ENCODE results near the gene RER1.
A peak's percentile ranks its signal among the peaks of the same experiment; 100 is the strongest.

The RER1 gene

GRCh38 chr1:2375246-2375922 is 16.3 kb upstream of the RER1 start:
- no peak for DNase-seq (ENCODE audit: low spot score in 2 of 2)
- Mint-ChIP-seq H3K27ac (ENCODE audit: low read depth) (no peak overlapping the region), H3K4me1 (no peaks in the 10 kb centered on the region), H3K36me3 (ENCODE audit: insufficient read depth) (no peaks in the 10 kb centered on the region), H3K4me3 (no peak overlapping the region), H3K9me3 (no peaks in the 10 kb centered on the region), H3K27me3 (no peaks in the 10 kb centered on the region)
- no peak for ATAC-seq (replicated peaks; ENCODE audit: extremely low read depth, poor library complexity, severe bottlenecking)

- no peak overlapping the region for H3K27ac Mint-ChIP-seq (ENCODE audit: low read depth)
- H3K4me1 Mint-ChIP-seq = no peaks in the 10 kb centered on the region
- no peaks in the 10 kb centered on the region for H3K9me3 Mint-ChIP-seq
- no peaks in the 10 kb centered on the region for H3K27me3 Mint-ChIP-seq
- ATAC-seq (replicated peaks; ENCODE audit: extremely low read depth, poor library complexity, severe bottlenecking) (no peak), DNase-seq (ENCODE audit: low spot score in 2 of 2) (no peak)
- H3K4me3 Mint-ChIP-seq = no peak overlapping the region
- H3K36me3 Mint-ChIP-seq (ENCODE audit: insufficient read depth) = no peaks in the 10 kb centered on the region
These were observed 15.7 kb upstream of the RER1 start for GRCh38 chr1:2375923-2376260.

- H3K4me1 Mint-ChIP-seq = no peaks in the 10 kb centered on the region
- no peaks in the 10 kb centered on the region for H3K27me3 Mint-ChIP-seq
- DNase-seq (ENCODE audit: low spot score in 2 of 2) (no peak), ATAC-seq (replicated peaks; ENCODE audit: extremely low read depth, poor library complexity, severe bottlenecking) (no peak)
- no peaks in the 10 kb centered on the region for H3K36me3 Mint-ChIP-seq (ENCODE audit: insufficient read depth)
- no peaks in the 10 kb centered on the region for H3K9me3 Mint-ChIP-seq
- H3K4me3 Mint-ChIP-seq = no peak overlapping the region
- H3K27ac Mint-ChIP-seq (ENCODE audit: low read depth) = no peak overlapping the region
These were observed 15.3 kb upstream of the RER1 start for GRCh38 chr1:2376261-2376741.

GRCh38 chr1:2376931-2377672 is 14.5 kb upstream of the RER1 start:
- no peaks in the 10 kb centered on the region for H3K36me3 Mint-ChIP-seq (ENCODE audit: insufficient read depth)
- no peaks in the 10 kb centered on the region for H3K4me1 Mint-ChIP-seq
- DNase-seq (ENCODE audit: low spot score in 2 of 2) (no peak), ATAC-seq (replicated peaks; ENCODE audit: extremely low read depth, poor library complexity, severe bottlenecking) (no peak)
- no peaks in the 10 kb centered on the region for H3K9me3 Mint-ChIP-seq
- no peak overlapping the region for H3K27ac Mint-ChIP-seq (ENCODE audit: low read depth)
- no peaks in the 10 kb centered on the region for H3K27me3 Mint-ChIP-seq
- H3K4me3 Mint-ChIP-seq = no peak overlapping the region

GRCh38 chr1:2377751-2378440 is 13.7 kb upstream of the RER1 start:
- Mint-ChIP-seq H3K9me3 (no peaks in the 10 kb centered on the region), H3K4me1 (no peaks in the 10 kb centered on the region), H3K36me3 (ENCODE audit: insufficient read depth) (no peaks in the 10 kb centered on the region), H3K4me3 (no peak overlapping the region), H3K27me3 (no peaks in the 10 kb centered on the region), H3K27ac (ENCODE audit: low read depth) (no peak overlapping the region)
- DNase-seq (ENCODE audit: low spot score in 2 of 2) (no peak), ATAC-seq (replicated peaks; ENCODE audit: extremely low read depth, poor library complexity, severe bottlenecking) (no peak)

GRCh38 chr1:2378441-2378851 is 13.2 kb upstream of the RER1 start:
- Mint-ChIP-seq H3K27ac (ENCODE audit: low read depth) (no peak overlapping the region), H3K36me3 (ENCODE audit: insufficient read depth) (no peaks in the 10 kb centered on the region), H3K9me3 (no peaks in the 10 kb centered on the region), H3K4me3 (no peak overlapping the region), H3K27me3 (no peaks in the 10 kb centered on the region), H3K4me1 (no peaks in the 10 kb centered on the region)
- ATAC-seq (replicated peaks; ENCODE audit: extremely low read depth, poor library complexity, severe bottlenecking) = no peak
- DNase-seq (ENCODE audit: low spot score in 2 of 2) = no peak

- H3K36me3 Mint-ChIP-seq (ENCODE audit: insufficient read depth) = no peaks in the 10 kb centered on the region
- H3K27ac Mint-ChIP-seq (ENCODE audit: low read depth) = no peak overlapping the region
- no peaks in the 10 kb centered on the region for H3K9me3 Mint-ChIP-seq
- H3K27me3 Mint-ChIP-seq = no peaks in the 10 kb centered on the region
- ATAC-seq (replicated peaks; ENCODE audit: extremely low read depth, poor library complexity, severe bottlenecking) (no peak), DNase-seq (ENCODE audit: low spot score in 2 of 2) (no peak)
- no peak overlapping the region for H3K4me3 Mint-ChIP-seq
- H3K4me1 Mint-ChIP-seq = no peaks in the 10 kb centered on the region
These were observed 12.5 kb upstream of the RER1 start for GRCh38 chr1:2378956-2379732.

GRCh38 chr1:2379733-2380404 is 11.8 kb upstream of the RER1 start:
- Mint-ChIP-seq H3K36me3 (ENCODE audit: insufficient read depth) (no peaks in the 10 kb centered on the region), H3K4me1 (no peaks in the 10 kb centered on the region), H3K4me3 (no peak overlapping the region), H3K9me3 (no peaks in the 10 kb centered on the region), H3K27ac (ENCODE audit: low read depth) (no peak overlapping the region), H3K27me3 (no peaks in the 10 kb centered on the region)
- ATAC-seq (replicated peaks; ENCODE audit: extremely low read depth, poor library complexity, severe bottlenecking) (no peak), DNase-seq (ENCODE audit: low spot score in 2 of 2) (no peak)

GRCh38 chr1:2380816-2381591 is 10.6 kb upstream of the RER1 start:
- no peak for ATAC-seq (replicated peaks; ENCODE audit: extremely low read depth, poor library complexity, severe bottlenecking)
- no peak overlapping the region for H3K27ac Mint-ChIP-seq (ENCODE audit: low read depth)
- no peaks in the 10 kb centered on the region for H3K9me3 Mint-ChIP-seq
- H3K36me3 Mint-ChIP-seq (ENCODE audit: insufficient read depth) = no peaks in the 10 kb centered on the region
- H3K4me1 Mint-ChIP-seq = no peaks in the 10 kb centered on the region
- H3K27me3 Mint-ChIP-seq = no peaks in the 10 kb centered on the region
- H3K4me3 Mint-ChIP-seq = no peak overlapping the region
- DNase-seq (ENCODE audit: low spot score in 2 of 2) = no peak

GRCh38 chr1:2381741-2382620 is 9.7 kb upstream of the RER1 start:
- H3K27me3 Mint-ChIP-seq = no peaks in the 10 kb centered on the region
- no peaks in the 10 kb centered on the region for H3K36me3 Mint-ChIP-seq (ENCODE audit: insufficient read depth)
- H3K27ac Mint-ChIP-seq (ENCODE audit: low read depth) = no peak overlapping the region
- no peaks in the 10 kb centered on the region for H3K9me3 Mint-ChIP-seq
- no peaks in the 10 kb centered on the region for H3K4me1 Mint-ChIP-seq
- H3K4me3 Mint-ChIP-seq = no peak overlapping the region
- ATAC-seq (replicated peaks; ENCODE audit: extremely low read depth, poor library complexity, severe bottlenecking) (peak; percentile 93), DNase-seq (ENCODE audit: low spot score in 2 of 2) (peak; percentile 60 to 68)

All from central memory CD8-positive, alpha-beta T cell (primary cell).